HFFc6 (cell line): Measurements from ENCODE around the gene MAPKBP1. TPM values are rescaled to one million over a fixed set of nuclear protein-coding genes. Genes with fewer than 3 reads are reported as not detected.

Experiments
- DNase-seq: peaks from one replicate; pipeline ENCODE4 v3.0.0-alpha.2; 2018
- H3K27ac Mint-ChIP-seq: 2 replicates; pipeline ENCODE4 v1.8.0; 2020; ENCODE audit warnings: mild to moderate bottlenecking, mixed read lengths
- H3K27me3 Mint-ChIP-seq: 2 replicates; pipeline ENCODE4 v1.8.0; 2021; ENCODE audit warnings: mild to moderate bottlenecking, moderate library complexity, mixed read lengths; ENCODE audit not compliant: insufficient read depth
- H3K36me3 Mint-ChIP-seq: 2 replicates; pipeline ENCODE4 v1.8.0; 2021; ENCODE audit warnings: low read depth, mixed read lengths
- H3K4me1 Mint-ChIP-seq: 2 replicates; pipeline ENCODE4 v1.8.0; 2020; ENCODE audit warnings: low read depth, mixed read lengths
- H3K4me3 Mint-ChIP-seq: 2 replicates; pipeline ENCODE4 v1.8.0; 2020; ENCODE audit warnings: mild to moderate bottlenecking, moderate library complexity, mixed read lengths
- H3K9me3 Mint-ChIP-seq: 2 replicates; pipeline ENCODE4 v1.8.0; 2020; ENCODE audit warnings: mild to moderate bottlenecking, mixed read lengths
- total RNA-seq, 6 experiments: library from RNA; stranded (reverse); fragmentation: NEBNext Ultra II Directional; extraction: Animal tissue kit (Norgen Biotek cat#: 25700); gene quantifications; 2 replicates in 1 of 6; 3 replicates in 5 of 6; pipeline ENCODE4 v1.2.3, GENCODE V29; 2021
- TF ChIP-seq, protein P1 (sequence below): fragments of 200-600 bp; sonication (generic); IDR thresholded peaks from 2 replicates; pipeline ENCODE4 v1.5.0; 2021; ENCODE audit warnings: antibody characterized with exemption, mild to moderate bottlenecking

The MAPKBP1 gene
- total RNA-seq, 6 experiments from 2014 or later = 15.7 to 22.4 (median 18.1) TPM

DNA sequence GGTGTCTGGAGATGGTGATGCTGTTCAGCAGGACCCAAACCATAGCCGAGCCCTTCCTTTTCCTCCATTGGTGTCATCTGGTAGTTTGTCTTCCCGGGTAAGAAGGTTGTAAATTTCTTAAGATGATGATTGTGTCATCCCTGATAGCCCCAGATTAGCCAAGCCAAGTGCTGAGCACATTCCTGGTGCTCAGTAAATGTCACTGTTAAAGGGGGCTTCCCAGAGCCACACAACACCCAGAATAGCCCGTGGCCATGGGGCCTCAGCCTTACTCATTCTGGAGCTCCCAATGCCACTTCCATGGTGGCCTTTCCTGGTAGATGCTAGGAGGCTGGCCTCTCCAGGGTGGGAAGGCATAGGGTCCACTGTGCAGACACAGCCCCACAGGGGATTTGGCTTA is 59.8 kb downstream of the MAPKBP1 start:
- TF ChIP-seq, protein P1, sequence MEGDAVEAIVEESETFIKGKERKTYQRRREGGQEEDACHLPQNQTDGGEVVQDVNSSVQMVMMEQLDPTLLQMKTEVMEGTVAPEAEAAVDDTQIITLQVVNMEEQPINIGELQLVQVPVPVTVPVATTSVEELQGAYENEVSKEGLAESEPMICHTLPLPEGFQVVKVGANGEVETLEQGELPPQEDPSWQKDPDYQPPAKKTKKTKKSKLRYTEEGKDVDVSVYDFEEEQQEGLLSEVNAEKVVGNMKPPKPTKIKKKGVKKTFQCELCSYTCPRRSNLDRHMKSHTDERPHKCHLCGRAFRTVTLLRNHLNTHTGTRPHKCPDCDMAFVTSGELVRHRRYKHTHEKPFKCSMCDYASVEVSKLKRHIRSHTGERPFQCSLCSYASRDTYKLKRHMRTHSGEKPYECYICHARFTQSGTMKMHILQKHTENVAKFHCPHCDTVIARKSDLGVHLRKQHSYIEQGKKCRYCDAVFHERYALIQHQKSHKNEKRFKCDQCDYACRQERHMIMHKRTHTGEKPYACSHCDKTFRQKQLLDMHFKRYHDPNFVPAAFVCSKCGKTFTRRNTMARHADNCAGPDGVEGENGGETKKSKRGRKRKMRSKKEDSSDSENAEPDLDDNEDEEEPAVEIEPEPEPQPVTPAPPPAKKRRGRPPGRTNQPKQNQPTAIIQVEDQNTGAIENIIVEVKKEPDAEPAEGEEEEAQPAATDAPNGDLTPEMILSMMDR = no peak
- DNase-seq = no peak
- H3K9me3 Mint-ChIP-seq = no peaks in the 10 kb centered on the region
- peaks cover 2% of the 10 kb centered on the region for H3K4me1 Mint-ChIP-seq
- H3K27ac Mint-ChIP-seq = no peak overlapping the region
- no peak overlapping the region for H3K4me3 Mint-ChIP-seq
- H3K27me3 Mint-ChIP-seq = peaks cover 2% of the 10 kb centered on the region
- 0 out of 2 replicates have a peak, but pooled peaks cover 4% of the 10 kb centered on the region for H3K36me3 Mint-ChIP-seq

DNA sequence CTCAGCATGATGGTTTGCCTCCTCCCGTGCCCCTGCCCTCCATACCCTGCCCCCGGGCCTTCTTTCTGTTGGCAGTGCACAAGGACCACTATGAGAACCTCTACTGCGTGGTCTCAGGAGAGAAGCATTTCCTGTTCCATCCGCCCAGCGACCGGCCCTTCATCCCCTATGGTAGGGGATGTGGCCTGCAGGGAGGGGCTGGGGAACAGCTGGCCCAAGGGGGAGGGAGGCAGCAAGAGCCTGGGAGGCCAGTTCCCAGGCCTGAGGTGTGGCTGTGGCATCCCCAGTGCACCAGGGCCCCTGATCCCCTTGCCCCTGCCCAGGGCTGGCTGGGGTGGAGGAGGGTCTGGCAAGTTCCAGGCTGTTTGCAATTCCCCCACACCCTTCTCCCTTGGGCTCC is 61.8 kb downstream of the MAPKBP1 start:
- H3K27me3 Mint-ChIP-seq = no peaks in the 10 kb centered on the region; the same call in none of the 2 replicates
- no peak overlapping the region for H3K27ac Mint-ChIP-seq
- no peaks in the 10 kb centered on the region for H3K9me3 Mint-ChIP-seq
- TF ChIP-seq, protein P1 = no peak
- H3K4me1 Mint-ChIP-seq = no peaks in the 10 kb centered on the region
- no peak for DNase-seq
- 0 out of 2 replicates have a peak, but pooled peaks cover 4% of the 10 kb centered on the region for H3K36me3 Mint-ChIP-seq
- H3K4me3 Mint-ChIP-seq = no peak overlapping the region

DNA sequence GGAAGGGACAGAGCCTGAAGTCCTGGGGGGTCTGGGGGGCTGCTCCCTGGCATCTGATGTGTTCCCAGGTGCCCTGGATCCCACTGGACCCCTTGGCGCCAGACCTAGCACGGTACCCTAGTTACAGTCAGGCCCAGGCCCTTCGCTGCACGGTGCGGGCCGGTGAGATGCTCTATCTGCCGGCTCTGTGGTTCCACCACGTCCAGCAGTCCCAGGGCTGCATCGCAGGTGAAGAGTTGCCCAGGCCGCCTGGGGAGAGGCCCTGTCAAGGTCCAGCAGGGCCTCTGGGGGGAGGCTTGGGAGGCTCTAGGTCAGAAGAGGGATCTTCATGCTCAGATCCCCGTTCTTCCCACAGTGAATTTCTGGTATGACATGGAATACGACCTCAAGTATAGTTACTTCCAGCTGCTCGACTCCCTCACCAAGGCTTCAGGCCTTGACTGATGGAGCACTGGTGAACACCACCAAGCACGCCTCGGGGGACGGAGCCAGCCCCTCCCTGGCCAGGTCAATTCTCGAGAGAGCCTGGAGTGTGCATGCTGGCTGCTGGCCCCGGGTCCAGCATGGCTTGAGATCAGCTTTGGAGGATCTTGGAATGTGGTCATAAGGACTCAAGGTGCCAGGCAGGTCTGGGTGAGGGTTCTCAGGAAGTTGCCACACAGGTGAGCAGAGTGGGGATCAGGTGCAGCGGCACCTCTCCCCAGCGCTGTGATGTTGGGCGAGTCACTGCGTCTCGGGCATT is 62.6 kb downstream of the MAPKBP1 start:
- TF ChIP-seq, protein P1 = no peak
- DNase-seq = no peak
- no peaks in the 10 kb centered on the region for H3K4me1 Mint-ChIP-seq

DNA sequence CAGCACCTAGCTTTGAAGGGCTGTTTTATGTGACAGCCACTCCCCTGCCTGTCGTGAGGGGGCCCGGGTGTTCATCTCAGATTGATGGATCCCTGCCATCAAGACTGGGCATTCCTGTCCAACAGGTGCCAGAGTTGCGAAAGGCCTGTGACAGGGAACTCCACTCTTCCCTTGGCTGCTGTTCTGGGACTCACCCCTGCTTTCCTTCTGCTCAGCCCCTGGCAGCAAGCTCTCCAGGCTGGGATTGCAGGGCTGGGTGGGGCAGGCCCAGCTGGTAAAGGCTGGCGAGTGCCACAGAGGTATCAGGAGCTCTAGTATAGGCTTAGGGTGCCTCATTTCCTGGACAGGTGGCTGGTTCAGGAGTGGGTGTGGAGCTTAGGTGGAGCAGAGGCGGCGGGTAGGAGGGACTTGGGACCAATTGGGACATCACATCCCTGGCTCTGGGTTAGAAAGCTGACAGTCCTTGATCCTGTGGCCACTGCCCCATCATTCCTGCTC is 64.2 kb downstream of the MAPKBP1 start, which contains the start of gene PLA2G4B:
Gene PLA2G4B (plus strand): TSS at position 448 of the 498 bp plus-strand sequence. CDS start 67 bp downstream, outside the sequence.
- Mint-ChIP-seq H3K4me1 (no peaks in the 10 kb centered on the region), H3K36me3 (0 out of 2 replicates have a peak, but pooled peaks cover 4% of the 10 kb centered on the region), H3K4me3 (no peak within 1 kb of the TSS), H3K9me3 (no peaks in the 10 kb centered on the region), H3K27me3 (no peaks in the 10 kb centered on the region; the same call in none of the 2 replicates), H3K27ac (no peak within 1 kb of the TSS)
- no peak for DNase-seq
- TF ChIP-seq, protein P1 = no peak

More for the DNA sequence above, 62.6 kb downstream of the MAPKBP1 start:
- no peak overlapping the region for H3K4me3 Mint-ChIP-seq
- H3K27ac Mint-ChIP-seq = no peak overlapping the region
- H3K36me3 Mint-ChIP-seq = 0 out of 2 replicates have a peak, but pooled peaks cover 4% of the 10 kb centered on the region
- no peaks in the 10 kb centered on the region; the same call in none of the 2 replicates for H3K27me3 Mint-ChIP-seq
- H3K9me3 Mint-ChIP-seq = no peaks in the 10 kb centered on the region

DNA sequence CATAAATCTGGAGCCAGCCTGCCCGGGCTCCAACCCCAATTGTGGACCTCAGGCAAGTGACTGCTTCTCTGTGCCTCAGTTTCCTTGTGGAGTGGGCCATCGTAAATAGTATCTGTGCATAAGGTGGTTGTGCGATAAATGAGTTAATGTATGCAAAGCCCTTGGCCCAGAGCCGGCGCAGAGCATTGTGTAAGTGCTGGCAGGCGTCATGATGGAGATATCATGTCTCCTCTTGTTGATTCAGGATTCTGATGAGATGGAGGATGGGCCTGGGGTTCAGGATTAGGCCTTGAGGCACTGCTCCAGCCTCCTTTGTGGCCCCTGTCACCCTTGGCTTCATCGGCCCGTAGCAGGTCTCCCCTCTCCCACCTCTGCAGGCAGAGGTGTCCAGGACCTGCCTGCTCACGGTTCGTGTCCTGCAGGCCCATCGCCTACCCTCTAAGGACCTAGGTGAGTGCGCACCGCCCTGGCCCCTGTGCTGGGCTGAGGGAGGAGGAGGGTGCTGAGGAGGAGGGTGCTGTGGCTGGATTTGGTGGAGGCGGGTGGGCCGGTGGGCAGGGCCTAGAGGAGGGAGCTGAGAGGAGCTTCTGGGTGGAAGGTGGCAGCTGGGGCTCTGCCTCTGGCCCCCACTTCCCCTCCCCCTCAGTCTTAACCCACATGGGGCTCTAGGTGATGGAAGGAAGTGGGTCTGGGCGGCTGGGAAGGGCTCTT is 65.7 kb downstream of the MAPKBP1 start:
- Mint-ChIP-seq H3K9me3 (no peaks in the 10 kb centered on the region), H3K27me3 (no peaks in the 10 kb centered on the region; the same call in none of the 2 replicates), H3K4me1 (no peaks in the 10 kb centered on the region), H3K36me3 (0 out of 2 replicates have a peak, but pooled peaks cover 4% of the 10 kb centered on the region), H3K27ac (no peak overlapping the region), H3K4me3 (no peak overlapping the region)
- TF ChIP-seq, protein P1 = no peak
- DNase-seq = no peak
